ENCODE measurements around the gene SLC12A4.
"Not testable (repeated sequence)": the region's sequence is repeated elsewhere in the genome, so short reads cannot be mapped to it uniquely, and the experiment has no call there.

Gene SLC12A4

DNA sequence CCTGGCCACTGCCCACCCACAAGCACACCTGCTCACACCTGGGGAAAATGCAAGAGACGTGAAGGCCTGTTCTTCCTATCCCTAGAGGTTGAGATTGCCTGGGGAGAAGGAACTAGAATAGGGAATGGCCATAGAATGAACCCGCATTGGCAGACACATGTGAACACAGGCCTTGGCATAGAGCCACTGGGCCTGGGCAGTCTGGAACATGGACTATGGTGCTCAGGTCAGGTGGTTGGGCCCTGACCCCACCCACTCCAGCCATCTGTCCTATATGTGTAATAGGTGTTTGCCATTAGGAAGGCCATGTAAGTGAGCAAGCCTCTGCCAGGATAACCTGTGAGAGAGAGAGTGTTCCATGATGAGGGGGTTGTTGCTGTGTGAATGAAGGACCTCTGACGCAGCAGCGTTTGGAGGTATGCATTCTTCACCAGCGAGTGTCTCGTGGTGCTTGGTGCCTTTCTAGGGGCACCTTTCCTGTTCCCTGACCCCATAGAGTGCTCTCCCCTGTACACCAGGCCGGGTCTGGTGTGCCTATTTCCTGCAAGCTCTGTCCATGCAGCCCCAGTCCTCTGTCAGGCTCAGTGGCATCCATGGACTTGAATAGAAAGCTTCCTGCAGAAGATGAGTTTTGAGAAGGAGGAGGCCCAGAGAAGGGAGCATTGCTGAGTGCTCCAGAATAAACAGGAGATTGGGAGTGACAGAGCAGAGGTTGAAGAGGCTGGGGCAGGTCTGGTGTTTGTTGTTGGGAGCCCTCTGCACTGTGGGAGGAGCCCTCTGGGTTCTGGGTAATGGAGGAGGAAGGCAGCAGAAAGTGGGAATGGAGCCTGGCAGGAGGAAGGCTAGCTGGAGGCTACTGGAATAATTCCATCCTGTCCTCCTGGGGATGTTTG lies 52.4 kb downstream of the SLC12A4 start:
- no peak for DNase-seq (ENCODE audit: low read depth)
- TF ChIP-seq, protein P1, sequence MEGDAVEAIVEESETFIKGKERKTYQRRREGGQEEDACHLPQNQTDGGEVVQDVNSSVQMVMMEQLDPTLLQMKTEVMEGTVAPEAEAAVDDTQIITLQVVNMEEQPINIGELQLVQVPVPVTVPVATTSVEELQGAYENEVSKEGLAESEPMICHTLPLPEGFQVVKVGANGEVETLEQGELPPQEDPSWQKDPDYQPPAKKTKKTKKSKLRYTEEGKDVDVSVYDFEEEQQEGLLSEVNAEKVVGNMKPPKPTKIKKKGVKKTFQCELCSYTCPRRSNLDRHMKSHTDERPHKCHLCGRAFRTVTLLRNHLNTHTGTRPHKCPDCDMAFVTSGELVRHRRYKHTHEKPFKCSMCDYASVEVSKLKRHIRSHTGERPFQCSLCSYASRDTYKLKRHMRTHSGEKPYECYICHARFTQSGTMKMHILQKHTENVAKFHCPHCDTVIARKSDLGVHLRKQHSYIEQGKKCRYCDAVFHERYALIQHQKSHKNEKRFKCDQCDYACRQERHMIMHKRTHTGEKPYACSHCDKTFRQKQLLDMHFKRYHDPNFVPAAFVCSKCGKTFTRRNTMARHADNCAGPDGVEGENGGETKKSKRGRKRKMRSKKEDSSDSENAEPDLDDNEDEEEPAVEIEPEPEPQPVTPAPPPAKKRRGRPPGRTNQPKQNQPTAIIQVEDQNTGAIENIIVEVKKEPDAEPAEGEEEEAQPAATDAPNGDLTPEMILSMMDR (IDR thresholded peaks at IDR 0.05; ENCODE audit: insufficient read depth, low read depth, low read length, missing control alignments) = no peak
- no peak overlapping the region for H3K4me3 ChIP-seq (ENCODE audit: low read depth, low read length)

DNA sequence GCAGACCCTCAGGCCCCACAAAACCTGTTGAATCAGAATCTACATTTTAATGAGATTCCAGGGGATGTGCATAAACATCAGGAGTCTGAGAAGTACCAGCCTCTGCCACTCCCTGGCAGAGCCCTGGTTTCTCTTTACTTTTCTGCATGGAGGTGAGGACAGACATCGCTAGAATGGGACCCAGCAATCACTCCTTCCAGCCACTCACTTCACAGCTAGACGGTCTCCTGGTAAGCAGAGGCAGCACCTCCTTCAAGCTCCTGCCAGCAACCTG lies 53.0 kb downstream of the SLC12A4 start:
- DNase-seq (ENCODE audit: low read depth); H3K4me3 ChIP-seq (ENCODE audit: low read depth, low read length): not testable (repeated sequence)

DNA sequence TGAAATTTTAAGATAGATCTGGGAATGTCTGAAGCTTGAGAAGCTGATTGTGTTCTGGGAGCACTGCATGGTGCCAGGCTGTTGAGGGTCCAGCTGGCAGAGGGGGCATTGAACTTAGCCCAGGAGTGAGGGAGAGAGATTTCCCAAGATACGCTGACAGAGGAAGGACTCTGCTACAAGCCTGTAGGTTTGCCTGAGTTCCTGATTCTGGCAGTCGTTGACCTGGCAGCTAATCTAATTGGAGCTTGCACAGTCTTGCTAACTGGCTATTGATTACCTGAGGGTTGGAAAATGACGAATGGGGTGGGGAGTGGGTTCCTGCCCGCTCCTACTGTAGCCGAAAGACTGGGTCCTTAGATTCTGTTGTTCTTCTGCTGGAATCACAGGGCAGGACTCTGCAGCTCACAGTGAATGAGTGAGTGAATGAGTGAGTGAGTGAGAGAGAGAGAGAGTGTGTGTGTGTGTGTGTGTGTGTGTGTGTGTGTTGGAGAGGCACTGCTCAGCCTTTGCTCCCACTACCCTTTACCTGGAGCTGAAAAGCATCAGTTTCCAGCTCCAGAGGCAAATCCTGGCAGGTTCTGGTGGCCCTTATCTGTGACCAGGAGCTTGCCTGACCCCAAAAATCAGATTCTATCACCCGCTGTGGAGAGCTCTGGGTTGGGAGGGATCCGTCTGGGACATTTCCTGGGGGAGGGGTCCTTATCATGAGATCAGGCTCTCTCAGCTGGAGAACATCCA lies 53.5 kb downstream of the SLC12A4 start:
- no peak for DNase-seq (ENCODE audit: low read depth)
- H3K4me3 ChIP-seq (ENCODE audit: low read depth, low read length) = no peak overlapping the region
- TF ChIP-seq, protein P1 (IDR thresholded peaks at IDR 0.05; ENCODE audit: insufficient read depth, low read depth, low read length, missing control alignments) = no peak

DNA sequence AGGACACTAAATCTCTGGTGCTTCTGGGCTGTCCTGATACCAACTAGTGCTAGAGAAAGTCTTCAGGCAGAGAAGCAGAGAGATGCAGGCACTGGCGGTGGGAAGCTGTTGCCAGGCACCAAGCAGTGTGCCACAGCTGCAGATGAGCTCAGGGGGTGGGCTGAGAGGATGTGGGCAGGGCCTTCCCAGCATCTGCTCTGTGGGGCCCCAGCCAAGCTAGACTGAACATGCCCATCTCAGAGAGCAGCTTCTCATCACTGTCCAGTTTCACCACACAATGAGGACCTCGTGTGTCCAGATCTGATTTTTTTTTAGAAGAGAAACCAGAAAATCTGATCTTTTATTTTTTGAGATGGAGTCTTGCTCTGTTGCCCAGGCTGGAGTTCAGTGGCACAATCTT lies 58.3 kb downstream of the SLC12A4 start:
- TF ChIP-seq, protein P1 (IDR thresholded peaks at IDR 0.05; ENCODE audit: insufficient read depth, low read depth, low read length, missing control alignments) = no peak
- peak; percentile 52 for DNase-seq (ENCODE audit: low read depth)
- no peak overlapping the region for H3K4me3 ChIP-seq (ENCODE audit: low read depth, low read length)

DNA sequence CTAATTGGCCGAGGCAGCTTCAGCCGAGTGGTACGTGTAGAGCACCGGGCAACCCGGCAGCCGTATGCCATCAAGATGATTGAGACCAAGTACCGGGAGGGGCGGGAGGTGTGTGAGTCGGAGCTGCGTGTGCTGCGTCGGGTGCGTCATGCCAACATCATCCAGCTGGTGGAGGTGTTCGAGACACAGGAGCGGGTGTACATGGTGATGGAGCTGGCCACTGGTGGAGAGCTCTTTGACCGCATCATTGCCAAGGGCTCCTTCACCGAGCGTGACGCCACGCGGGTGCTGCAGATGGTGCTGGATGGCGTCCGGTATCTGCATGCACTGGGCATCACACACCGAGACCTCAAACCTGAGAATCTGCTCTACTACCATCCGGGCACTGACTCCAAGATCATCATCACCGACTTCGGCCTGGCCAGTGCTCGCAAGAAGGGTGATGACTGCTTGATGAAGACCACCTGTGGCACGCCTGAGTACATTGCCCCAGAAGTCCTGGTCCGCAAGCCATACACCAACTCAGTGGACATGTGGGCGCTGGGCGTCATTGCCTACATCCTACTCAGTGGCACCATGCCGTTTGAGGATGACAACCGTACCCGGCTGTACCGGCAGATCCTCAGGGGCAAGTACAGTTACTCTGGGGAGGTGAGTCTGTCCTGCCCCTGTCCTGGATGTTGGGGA lies 59.2 kb downstream of the SLC12A4 start:
- DNase-seq (ENCODE audit: low read depth) = no peak
- no peak overlapping the region for H3K4me3 ChIP-seq (ENCODE audit: low read depth, low read length)
- TF ChIP-seq, protein P1 (IDR thresholded peaks at IDR 0.05; ENCODE audit: insufficient read depth, low read depth, low read length, missing control alignments) = no peak

DNA sequence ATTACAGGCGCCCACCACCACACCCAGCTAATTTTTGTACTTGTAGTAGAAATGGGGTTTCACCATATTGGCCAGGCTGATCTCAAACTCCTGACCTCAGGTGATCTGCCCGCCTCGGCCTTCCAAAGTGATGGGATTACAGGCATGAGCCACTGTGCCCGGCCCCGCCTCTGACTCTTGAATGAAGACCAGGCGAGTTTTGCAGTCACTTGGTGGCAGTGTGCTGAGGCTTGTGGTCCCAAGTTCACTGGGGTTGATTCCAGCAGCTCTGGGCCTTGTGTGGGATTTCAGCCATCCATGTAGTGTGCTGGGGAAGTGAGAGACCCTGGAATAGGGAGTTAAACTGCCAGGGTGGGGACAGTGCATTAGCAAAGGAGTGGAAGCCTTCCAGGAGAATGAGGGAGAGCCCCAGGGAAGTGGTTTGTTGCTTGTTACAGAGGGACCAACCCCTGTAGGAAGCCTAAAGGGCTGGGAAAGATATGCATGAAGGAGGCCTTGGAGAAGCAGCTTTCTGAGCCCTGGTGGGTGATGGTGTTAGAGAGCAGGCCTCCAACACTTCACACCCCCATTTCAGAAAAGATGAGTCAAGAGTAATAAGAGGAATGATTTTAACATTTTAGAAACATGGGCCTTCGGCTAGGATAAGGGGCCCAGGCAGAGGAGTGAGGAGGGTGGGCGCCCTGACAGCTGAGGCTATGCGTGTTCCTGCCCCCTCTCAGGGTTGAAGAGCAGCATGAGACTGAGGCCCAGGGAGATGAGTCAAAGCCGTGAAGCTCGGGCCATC lies 60.8 kb downstream of the SLC12A4 start:
- DNase-seq (ENCODE audit: low read depth) = no peak
- TF ChIP-seq, protein P1 (IDR thresholded peaks at IDR 0.05; ENCODE audit: insufficient read depth, low read depth, low read length, missing control alignments) = no peak
- no peak overlapping the region for H3K4me3 ChIP-seq (ENCODE audit: low read depth, low read length)
